ENCODE measurements around the gene ADISSP.

- no peak for TF ChIP-seq POLR2A (IDR thresholded peaks at IDR 0.05; ENCODE audit: insufficient read depth in 1 of 2, low read depth in 2 of 2, low read length in 2 of 2)
- TF ChIP-seq ZNF891 (CRISPR knock-in tag; IDR thresholded peaks at IDR 0.05): no peak
Observed at GRCh38 chr20:3711484-3711941, 56.0 kb downstream of the ADISSP start.

Data from HepG2 (cell line).